Activated T-cell treated with anti-CD3 and anti-CD28 coated beads for 1 hour (primary cell): ENCODE measurements around the gene MALT1.
"Not testable (repeated sequence)": the region's sequence is repeated elsewhere in the genome, so short reads cannot be mapped to it uniquely, and the experiment has no call there.

Experiments used
- DNase-seq: peaks from one replicate; pipeline ENCODE4 v3.0.0-alpha.2; 2020; ENCODE audit warnings: low read depth

MALT1 gene

GRCh38 chr18:58653144-58653722 lies 18.0 kb upstream of the MALT1 start:
- DNase-seq, result not testable (repeated sequence)

DNA sequence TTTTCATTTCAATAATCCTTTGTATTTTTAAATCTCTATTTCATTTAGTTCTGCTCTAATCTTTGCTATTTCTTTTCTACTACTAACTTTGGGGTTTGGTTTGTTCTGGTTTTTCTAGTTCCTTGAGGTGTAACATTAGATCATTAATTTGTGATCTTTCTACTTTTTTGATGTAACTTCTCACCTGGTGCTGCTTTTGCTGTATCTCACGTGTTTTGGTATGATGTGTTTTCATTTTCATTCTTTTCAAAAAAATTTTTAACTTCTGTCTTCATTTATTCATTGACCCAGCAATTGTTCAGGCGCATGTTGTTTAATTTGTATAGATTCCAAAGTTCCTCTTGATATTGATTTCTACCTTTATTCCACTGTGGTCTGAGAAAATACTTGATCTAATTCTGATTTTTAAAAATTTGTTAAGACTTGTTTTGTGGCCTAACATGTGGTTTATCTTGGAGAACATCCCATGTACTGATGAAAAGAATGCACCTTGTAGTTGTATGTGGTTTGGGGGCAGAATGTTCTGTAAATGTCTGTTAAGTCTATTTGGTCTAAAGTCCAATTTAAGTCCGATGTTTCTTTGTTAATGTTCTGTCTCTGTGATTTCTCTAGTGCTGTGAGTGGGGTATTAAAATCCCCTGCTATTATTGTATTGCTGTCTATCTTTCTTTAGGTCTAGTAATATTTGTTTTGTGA lies 17.3 kb upstream of the MALT1 start:
- DNase-seq, result no peak

DNA sequence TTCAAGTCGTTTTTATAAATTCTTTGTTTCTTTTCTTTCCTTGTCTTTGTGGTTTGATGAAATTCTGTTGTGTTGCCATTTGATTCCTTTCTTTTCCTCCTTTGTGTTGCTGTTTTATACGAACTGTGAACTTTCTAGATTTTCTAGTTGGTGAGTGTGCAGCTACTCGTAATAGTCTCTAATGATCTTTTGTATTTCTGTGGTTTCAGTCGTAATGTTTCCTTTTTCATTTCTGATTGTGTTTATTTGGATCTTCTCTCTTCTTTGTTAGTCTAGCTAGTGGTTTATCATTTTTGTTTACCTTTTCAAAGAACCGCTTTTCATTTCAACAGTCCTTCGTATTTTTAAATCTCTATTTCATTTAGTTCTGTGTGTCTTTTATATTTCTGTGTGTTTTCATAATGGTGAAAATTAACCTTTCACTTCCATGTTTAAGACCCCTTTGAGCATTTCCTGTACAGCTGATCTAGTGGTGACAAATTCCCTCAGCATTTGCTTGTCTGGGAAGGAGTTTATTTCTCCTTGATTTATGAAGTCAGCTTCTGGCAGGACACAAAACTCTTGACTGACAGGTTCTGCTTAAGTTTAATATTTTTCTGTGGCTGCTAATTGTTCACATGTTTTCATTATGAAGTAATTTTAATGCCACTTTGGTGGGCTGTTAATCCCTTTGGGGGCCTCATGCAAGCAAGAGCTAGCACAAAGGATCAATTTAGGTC lies 16.2 kb upstream of the MALT1 start:
- no peak for DNase-seq

GRCh38 chr18:58657081-58657480 lies 14.2 kb upstream of the MALT1 start:
- DNase-seq, result no peak

GRCh38 chr18:58657494-58657893 lies 13.8 kb upstream of the MALT1 start:
- DNase-seq, result no peak

- no peak for DNase-seq
These were observed 11.6 kb upstream of the MALT1 start for GRCh38 chr18:58659691-58660090.

GRCh38 chr18:58660915-58661314 lies 10.3 kb upstream of the MALT1 start:
- DNase-seq, result no peak

DNA sequence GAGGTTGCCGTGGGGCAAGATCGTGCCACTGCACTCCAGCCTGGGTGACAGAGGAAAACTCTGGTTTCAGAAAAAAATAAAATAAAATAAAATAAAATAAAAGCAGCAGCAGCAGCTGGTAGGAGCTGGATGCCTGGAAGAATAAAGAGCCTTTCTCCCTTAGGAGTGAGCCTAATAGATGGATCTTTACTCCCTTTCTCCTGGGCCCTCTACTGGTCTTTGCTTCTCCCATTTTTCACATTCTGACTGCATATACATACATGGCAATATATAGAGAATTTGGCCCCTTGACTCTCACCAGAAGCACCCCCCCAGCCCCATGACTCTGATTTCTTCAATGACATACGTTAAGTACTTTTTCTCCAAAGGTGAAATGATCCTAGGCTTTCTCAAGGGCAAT lies 9.8 kb upstream of the MALT1 start:
- no peak for DNase-seq

DNA sequence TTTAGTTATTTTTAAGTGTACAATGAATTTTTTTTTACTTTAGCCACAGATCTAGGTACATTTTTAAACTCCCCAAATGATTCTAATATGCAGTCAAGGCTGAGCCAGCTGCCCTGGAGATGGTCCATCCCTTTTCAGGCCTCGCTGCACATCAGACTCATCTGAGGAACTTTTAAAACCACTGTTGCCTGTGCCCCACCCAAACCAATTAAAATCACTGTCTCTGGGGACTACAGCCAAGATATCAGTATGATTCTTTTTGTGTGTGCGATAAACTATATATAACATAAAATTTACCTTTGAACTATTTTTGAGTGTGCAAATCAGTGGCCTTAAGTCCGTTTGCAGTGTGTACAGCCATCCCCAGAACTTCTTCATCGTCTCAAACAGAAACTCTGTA lies 9.1 kb upstream of the MALT1 start:
- no peak for DNase-seq

DNA sequence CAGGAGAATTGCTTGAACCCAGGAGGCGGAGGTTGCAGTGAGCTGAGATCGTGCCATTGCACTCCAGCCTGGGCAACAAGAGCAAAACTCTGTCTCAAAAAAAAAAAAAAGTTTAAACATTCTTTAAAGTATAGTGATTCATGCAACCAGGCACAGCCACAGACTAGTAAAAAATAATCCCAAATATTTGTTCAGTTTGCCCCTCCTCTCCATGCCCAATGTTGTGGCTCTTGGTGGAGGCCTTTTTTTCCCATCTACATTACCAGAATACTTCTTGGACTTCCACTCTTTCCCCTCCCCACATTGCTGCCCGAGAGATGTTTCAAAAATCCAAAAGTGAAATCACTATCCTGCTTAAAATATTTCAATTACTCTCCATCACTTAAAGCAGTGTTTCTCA lies 5.1 kb upstream of the MALT1 start:
- no peak for DNase-seq

- no peak for DNase-seq
These were observed 3.1 kb upstream of the MALT1 start for GRCh38 chr18:58668211-58668610.

GRCh38 chr18:58668897-58669296 lies 2.4 kb upstream of the MALT1 start:
- DNase-seq, result no peak

- no peak for DNase-seq
These were observed 1.4 kb upstream of the MALT1 start for GRCh38 chr18:58669731-58670378.

DNA sequence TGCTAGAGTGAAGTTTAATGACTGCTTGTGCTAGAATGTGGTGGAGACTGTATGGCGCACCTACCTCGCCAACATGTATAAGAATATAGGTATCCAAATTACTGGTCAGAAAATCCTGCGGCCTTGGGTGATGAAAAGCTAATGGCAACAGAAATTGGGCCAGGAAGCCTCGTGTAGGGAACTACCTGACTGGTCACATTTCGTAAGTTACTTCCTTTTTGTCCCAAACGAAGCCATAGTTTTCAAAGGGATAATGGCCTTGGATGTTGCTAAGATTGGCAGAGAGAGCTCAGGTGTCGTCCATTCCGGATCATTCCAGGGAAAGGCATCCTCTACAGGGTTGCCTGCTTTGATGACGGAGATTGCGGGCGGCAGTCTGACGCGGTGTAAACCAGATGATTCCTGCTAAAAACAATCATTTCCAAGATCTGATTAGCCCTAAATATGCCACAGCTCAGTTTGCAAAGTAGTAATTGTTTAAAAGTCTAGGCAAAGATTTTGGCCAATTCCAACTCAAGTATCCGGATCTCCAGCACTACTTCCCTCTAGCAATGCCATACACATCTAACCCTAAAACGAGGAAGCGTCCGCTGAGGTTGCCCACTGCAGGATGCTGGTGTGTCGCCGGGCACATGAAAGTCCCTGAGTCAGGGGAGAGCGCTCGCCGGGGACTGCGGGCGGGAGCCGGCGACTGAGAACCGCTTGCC lies 708 bp upstream of the MALT1 start:
- DNase-seq, result no peak

DNA sequence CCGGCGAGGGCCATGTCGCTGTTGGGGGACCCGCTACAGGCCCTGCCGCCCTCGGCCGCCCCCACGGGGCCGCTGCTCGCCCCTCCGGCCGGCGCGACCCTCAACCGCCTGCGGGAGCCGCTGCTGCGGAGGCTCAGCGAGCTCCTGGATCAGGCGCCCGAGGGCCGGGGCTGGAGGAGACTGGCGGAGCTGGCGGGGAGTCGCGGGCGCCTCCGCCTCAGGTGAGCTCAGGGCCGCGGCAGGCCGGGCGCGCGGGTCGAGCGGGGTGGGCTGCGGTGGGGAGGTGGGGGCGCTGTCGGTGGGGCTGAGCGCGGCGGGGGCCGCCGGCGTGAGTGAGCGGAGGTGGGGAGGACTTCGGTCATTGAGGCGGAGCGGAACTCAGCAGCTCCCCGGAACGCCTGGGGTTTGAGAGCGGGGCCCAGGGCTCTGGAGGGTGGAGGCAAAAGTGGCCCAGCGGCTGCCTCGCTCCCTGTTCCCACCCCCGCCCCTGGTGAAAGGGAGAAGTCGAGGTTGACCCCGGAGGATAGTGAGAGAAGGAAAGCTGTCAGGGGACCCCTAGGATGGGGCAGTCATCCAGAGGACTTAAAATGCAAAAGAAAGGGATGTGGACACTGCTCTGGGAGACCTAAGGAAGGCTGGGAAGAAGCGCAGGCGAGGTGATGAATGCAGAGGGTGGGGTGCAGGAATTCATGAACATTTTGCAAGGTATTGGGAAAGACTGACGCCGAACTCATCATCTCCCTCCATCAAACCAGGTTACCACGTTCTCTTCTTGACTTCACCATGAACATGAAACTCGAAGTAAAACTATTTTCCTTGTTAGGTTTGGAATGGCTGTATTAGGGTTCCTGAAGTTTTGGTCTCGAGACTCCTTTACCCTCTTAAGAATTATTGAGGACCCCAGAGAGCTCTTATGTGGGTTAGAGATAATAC lies 633 bp downstream of the MALT1 start:
- peak; percentile 29 for DNase-seq

GRCh38 chr18:58674159-58674558 lies 2.9 kb downstream of the MALT1 start:
- DNase-seq, result no peak

GRCh38 chr18:58674863-58675472 lies 3.7 kb downstream of the MALT1 start:
- no peak for DNase-seq

DNA sequence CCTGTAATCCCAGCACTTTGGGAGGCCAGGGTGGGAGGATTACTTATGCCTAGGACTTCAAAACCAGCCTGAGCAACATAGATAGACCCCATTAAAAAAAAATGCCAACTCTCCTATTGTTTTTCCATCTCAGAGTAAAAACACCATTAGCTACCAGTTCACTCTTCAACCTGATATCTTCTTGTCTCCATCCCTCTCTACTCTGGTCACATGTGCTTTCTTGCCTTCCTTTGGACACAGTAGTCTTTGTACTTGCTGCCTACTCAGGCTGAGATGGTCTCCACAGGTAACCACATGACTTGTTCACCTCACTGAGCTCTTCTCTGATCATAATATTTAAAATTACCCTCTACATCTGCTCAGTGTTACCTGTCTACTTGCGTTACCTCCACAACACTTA lies 5.0 kb downstream of the MALT1 start:
- no peak for DNase-seq

GRCh38 chr18:58682429-58683069 lies 11.3 kb downstream of the MALT1 start:
- no peak for DNase-seq

- no peak for DNase-seq
These were observed 16.6 kb downstream of the MALT1 start for GRCh38 chr18:58687871-58688308.
